GF-D8 (cell line): ENCODE measurements around the gene PDK2.
A peak's percentile ranks its signal among the peaks of the same experiment; 100 is the strongest.

Experiments
- DNase-seq: peaks from one replicate; lab custom pipeline; 2025; lab: John Stamatoyannopoulos, UW

The PDK2 gene

GRCh38 chr17:50079334-50080095 lies 15.6 kb upstream of the PDK2 start:
- DNase-seq, result no peak

- DNase-seq, result no peak
These were observed 15.1 kb upstream of the PDK2 start for GRCh38 chr17:50080096-50080480.

GRCh38 chr17:50080827-50081226 lies 14.3 kb upstream of the PDK2 start:
- no peak for DNase-seq

GRCh38 chr17:50081757-50082156 lies 13.4 kb upstream of the PDK2 start:
- DNase-seq, result no peak

- no peak for DNase-seq
These were observed 7.8 kb upstream of the PDK2 start for GRCh38 chr17:50087246-50087911.

- DNase-seq, result no peak
These were observed 7.2 kb upstream of the PDK2 start for GRCh38 chr17:50087912-50088405.

GRCh38 chr17:50088952-50089825 lies 6.0 kb upstream of the PDK2 start:
- no peak for DNase-seq

- no peak for DNase-seq
These were observed 5.1 kb upstream of the PDK2 start for GRCh38 chr17:50090071-50090470.

- no peak for DNase-seq
These were observed 3.9 kb upstream of the PDK2 start for GRCh38 chr17:50090971-50091917.

- DNase-seq, result no peak
These were observed 3.2 kb upstream of the PDK2 start for GRCh38 chr17:50091918-50092285.

- DNase-seq, result no peak
These were observed 1.9 kb upstream of the PDK2 start for GRCh38 chr17:50093246-50093645.

- DNase-seq, result no peak
These were observed 1.3 kb upstream of the PDK2 start for GRCh38 chr17:50093807-50094206.

- peak; percentile 7 for DNase-seq
These were observed 853 bp upstream of the PDK2 start for GRCh38 chr17:50094243-50094752.

GRCh38 chr17:50095626-50096037 lies 481 bp downstream of the PDK2 start:
- DNase-seq, result no peak

- DNase-seq, result no peak
These were observed 941 bp downstream of the PDK2 start for GRCh38 chr17:50096092-50096491.

- DNase-seq, result no peak
These were observed 1.6 kb downstream of the PDK2 start for GRCh38 chr17:50096758-50097157.

GRCh38 chr17:50097455-50097854 lies 2.3 kb downstream of the PDK2 start:
- DNase-seq, result no peak

- DNase-seq, result no peak
These were observed 2.8 kb downstream of the PDK2 start for GRCh38 chr17:50097926-50098325.

- DNase-seq, result no peak
These were observed 3.4 kb downstream of the PDK2 start for GRCh38 chr17:50098583-50098982.

GRCh38 chr17:50099003-50099402 lies 3.9 kb downstream of the PDK2 start:
- no peak for DNase-seq

- DNase-seq, result no peak
These were observed 5.3 kb downstream of the PDK2 start for GRCh38 chr17:50100480-50100883.
